Stimulated activated CD8-positive, alpha-beta memory T cell treated with anti-CD3 and anti-CD28 coated beads, Interleukin-15, amount 100 ng/mL, for 1 hour (primary cell): ENCODE measurements around the gene PNMA8C.
"Not testable (repeated sequence)": the region's sequence is repeated elsewhere in the genome, so short reads cannot be mapped to it uniquely, and the experiment has no call there.

Experiments used
- DNase-seq: peaks from one replicate; pipeline ENCODE4 v3.0.0-alpha.2; 2020; ENCODE audit warnings: low read depth

PNMA8C gene

GRCh38 chr19:46411088-46411924, 17.4 kb downstream of the PNMA8C start:
- DNase-seq: no peak

DNA sequence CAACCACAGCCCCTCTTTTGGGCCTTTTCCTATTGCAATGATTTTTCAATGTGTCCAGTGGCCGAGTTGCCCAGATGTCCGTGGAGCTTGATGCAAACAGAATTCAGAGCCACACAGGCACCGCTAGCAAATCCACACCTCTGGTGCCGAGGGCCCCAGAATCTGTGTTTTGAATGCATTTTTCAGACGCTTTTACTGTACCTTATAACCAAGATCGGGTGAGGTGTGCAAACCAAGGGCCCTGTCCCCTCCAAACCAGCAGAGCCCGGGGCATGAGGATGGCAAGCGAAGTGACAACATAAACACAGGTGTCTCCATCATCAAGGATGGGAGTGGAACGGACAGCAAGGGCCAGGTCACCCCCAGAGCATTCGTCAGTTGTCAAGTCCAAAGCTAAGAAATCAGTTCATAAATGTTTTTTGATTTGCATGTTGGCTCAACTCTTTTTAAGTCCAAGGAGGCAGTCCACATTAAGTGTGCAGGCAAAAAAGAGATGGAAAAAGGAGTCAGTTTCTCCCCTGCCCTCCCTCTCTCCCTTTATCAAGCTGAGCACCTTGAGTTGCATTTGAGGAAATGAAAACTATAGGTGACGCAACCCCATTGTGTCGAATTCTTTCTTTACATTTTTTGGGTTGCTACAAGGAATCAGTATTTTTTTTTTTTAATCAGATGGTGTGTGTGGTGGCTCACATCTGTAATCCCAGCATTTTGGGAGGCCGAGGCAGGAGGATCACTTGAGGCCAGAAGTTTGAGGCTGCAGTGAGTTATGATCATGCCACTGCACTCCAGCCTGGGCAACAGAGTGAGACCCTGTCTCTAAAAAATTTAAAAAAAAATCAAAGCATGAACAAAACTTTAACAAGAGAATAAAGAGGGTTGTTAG, 18.3 kb downstream of the PNMA8C start:
- no peak for DNase-seq

DNA sequence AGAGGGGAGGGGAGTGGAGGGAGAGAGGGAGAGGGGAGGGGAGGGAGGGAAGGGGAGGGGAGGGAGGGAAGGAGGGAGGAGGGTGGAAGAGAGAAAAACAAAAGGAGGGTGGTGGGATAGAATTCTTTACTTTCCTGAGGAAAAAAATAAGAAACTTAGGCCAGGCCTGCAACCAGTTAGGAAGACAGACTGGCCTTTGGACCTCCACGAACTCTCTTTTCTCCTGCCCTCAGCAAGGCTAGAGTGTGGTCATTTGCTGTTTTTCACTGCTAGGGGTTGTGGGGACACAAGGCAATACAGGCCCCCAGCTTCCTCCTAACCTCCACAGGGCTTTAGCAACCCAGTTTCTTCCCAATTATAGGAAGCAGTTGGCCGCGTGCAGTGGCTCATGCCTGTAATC, 19.5 kb downstream of the PNMA8C start:
- no peak for DNase-seq

DNA sequence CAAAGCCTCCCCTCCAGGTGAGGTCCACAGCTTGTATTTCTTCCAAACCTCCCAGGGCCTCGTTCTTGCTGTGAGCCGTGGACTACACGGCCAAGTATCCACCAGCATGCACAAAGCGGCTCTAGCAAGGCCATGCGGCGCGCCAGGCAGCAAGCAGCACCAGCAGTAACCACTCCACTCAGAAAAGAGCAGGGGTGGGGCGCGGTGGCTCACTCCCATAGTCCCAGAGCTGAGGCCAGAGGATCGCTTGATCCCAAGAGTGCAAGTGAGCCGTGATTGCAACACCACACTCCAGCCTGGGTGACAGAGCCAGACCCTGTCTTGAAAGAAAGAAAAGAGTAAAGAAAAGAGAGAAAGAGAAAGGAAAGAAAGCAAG, 20.1 kb downstream of the PNMA8C start:
- DNase-seq: no peak

- DNase-seq: no peak
These were observed 20.7 kb downstream of the PNMA8C start for GRCh38 chr19:46407856-46408663.

- DNase-seq: no peak
These were observed 21.8 kb downstream of the PNMA8C start for GRCh38 chr19:46406976-46407375.

DNA sequence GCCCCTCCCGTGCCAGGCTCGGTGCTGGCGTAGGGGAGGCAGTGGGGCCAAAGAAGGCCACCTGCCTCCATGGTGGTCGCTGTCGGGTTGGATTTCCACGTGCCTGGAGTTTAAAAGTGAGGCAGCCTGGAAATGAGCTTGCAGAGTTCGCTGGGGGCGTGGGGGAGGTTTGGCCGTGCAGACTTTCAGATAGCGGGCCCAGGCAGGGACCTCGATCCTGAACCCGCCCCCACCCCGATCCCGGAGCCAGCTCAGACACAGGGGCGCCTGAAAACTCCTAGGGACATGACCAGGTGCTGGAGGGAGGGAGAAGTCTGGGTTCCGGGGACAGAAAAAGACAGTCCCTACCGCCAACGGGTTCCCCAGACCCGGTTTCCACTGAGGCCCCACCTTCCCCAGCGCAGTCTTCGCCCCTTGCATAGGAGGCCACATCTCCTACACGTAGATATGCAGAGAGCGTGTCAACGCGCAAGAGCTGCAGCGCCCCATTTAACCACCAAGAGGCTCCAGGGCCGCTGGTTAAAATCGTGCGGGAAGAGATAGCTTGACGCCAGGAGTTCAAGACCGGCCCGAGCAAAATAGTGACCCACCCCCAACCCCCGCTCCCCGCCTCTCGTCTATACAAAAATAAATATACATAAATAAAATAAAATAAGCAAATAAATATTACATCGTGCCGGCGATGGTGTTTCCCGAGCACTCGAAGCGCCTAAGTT, 23.8 kb downstream of the PNMA8C start:
- no peak for DNase-seq

DNA sequence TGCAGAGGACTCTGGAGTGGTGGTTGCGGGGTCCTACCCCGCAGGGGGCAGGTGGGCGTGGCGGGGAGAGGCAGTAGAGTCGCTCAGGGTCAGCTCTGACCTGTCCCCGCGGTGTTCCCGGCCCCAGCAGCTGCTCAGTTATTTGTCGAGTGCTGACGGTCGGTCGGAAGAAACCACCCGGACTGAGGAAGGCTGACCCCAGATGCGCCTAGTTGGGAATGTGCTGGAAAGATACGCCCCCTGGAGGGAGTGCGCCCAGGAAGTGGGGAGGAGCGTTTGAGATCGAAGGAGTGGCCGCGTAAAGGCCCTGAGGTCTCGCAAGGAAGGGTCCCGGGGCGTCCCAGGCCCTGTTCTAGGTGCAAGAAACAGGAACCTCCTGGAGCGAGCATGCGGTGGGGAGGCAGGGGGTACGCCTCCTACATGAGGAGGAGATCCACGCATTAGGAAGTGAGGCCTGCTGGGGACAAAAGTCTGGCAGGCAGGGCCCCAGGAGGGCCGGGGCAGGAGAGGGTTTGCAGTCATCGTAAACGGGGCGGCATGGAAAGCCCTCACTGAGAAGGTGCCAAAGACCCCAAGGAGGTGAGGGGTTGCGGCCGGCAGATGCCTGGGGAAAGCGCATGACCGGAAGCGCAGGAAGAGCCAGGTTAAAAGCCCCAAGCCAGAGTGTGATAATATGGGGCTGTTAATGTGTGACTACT, 24.5 kb downstream of the PNMA8C start:
- DNase-seq: no peak

- DNase-seq: no peak
These were observed 26.0 kb downstream of the PNMA8C start for GRCh38 chr19:46402725-46403124.

DNA sequence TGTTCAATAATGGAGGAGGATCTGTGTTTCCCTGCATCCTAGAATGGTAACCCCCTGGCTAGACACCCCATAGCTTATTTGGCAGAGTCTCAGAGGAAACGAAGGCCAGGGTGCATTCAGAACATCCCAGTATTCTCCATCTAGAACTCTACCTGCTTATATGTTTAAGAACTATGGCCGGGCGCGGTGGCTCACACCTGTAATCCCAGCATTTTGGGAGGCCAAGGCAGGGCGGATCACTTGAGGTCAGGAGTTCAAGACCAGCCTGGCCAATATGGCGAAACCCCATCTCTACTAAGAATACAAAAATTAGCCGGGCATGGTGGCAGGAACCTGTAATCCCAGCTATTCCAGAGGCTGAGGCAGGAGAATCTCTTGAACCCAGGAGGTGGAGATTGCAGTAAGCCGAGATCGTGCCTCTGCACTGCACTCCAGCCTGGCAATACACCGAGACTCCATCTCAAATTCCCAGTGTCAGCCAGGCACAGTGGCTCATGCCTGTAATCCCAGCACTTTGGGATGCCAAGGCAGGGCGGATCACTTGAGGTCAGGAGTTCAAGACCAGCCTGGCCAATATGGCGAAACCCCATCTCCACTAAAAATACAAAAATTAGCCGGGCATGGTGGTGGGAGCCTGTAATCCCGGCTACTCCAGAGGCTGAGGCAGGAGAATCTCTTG, 30.8 kb downstream of the PNMA8C start:
- not testable (repeated sequence) for DNase-seq

DNA sequence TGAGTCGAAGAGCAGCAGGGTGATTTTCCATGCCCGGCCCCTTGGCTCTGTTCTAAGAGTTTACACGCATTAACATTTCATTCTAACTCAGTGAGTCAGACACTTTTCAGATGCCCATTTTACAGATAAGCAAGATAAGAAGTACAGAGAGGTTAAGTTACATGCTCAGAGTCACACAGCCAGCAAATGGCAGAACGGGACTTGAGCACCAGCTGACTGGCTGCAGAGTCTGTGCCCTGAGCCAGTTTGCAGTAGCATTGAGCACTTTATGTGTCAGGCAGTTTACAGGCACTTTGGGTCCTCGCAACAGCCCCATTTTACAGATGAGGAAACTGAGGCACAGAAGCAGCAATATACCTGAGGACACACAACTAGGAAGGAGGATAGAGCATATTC, 34.3 kb downstream of the PNMA8C start:
- no peak for DNase-seq

GRCh38 chr19:46393456-46394401, 35.0 kb downstream of the PNMA8C start:
- no peak for DNase-seq

- DNase-seq: no peak
These were observed 35.9 kb downstream of the PNMA8C start for GRCh38 chr19:46392837-46393236.

- no peak for DNase-seq
These were observed 36.4 kb downstream of the PNMA8C start for GRCh38 chr19:46392252-46392801.

GRCh38 chr19:46391296-46392251, 37.2 kb downstream of the PNMA8C start:
- no peak for DNase-seq

DNA sequence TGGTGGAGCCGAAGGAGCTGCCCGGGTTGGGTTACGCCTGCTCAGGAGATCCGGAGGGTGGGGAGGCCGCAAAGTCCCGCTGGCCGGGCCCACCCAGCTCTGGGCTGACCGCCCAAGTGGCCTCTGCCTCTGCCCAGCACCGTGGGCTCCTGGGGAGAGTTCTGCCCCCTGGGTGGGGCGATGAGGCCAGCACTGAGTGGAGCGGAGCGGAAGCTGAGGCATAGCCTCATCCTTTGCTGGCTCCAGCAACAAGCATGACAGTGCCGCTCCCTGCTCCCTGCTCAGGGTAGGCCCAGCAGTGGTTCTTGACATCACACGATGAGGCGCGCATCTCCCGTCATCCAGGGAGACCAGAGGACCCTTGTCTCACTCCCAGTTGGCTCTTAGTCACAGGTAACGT, 37.9 kb downstream of the PNMA8C start:
- DNase-seq: no peak

GRCh38 chr19:46390121-46390858, 38.4 kb downstream of the PNMA8C start:
- DNase-seq: no peak
